Measurements from ENCODE around the gene SLC25A34.

DNA sequence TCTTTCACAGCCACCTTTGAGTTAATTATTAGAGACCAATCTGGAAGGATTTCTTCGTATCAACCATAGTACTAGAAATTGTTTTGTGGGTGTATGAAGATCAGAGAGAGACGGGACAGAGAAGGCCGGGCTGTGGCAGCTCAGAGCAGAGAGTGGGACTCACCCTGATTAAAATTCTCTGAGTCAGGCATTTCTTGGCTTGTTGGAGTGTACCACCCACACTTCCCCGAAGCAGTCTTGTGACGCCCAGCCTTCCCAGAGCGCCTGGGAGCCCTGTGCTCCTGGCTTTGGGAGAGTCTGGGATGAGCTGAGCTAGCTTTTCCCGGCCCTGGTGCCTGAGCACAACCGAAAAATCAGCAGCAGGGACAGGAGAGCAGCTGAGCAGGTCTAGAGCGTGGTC, 32.5 kb upstream of the SLC25A34 start:
- TF ChIP-seq, protein P1, sequence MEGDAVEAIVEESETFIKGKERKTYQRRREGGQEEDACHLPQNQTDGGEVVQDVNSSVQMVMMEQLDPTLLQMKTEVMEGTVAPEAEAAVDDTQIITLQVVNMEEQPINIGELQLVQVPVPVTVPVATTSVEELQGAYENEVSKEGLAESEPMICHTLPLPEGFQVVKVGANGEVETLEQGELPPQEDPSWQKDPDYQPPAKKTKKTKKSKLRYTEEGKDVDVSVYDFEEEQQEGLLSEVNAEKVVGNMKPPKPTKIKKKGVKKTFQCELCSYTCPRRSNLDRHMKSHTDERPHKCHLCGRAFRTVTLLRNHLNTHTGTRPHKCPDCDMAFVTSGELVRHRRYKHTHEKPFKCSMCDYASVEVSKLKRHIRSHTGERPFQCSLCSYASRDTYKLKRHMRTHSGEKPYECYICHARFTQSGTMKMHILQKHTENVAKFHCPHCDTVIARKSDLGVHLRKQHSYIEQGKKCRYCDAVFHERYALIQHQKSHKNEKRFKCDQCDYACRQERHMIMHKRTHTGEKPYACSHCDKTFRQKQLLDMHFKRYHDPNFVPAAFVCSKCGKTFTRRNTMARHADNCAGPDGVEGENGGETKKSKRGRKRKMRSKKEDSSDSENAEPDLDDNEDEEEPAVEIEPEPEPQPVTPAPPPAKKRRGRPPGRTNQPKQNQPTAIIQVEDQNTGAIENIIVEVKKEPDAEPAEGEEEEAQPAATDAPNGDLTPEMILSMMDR (IDR thresholded peaks at IDR 0.05; ENCODE audit: insufficient read depth, low read length) = no peak
- TF ChIP-seq POLR2AphosphoS5 (IDR thresholded peaks at IDR 0.05; ENCODE audit: low read depth) (no peak), GABPA (IDR thresholded peaks at IDR 0.05; ENCODE audit: low read depth) (no peak)

Measured in HL-60 (cell line).